Mammary epithelial cell (primary cell): ENCODE data around the gene SPTBN1.
"Not testable (repeated sequence)": the region's sequence is repeated elsewhere in the genome, so short reads cannot be mapped to it uniquely, and the experiment has no call there.

Experiments used
- CTCF ChIP-seq, 2 donors: IDR thresholded peaks in 1 of 2; conservative IDR thresholded peaks in 1 of 2; 2 replicates each; pipeline ENCODE4 v1.5.1; 2011 to 2012; ENCODE audit warnings: inconsistent platforms in 2 of 2, low read length in 2 of 2, mild to moderate bottlenecking in 2 of 2, control low read depth in 1 of 2, low read depth in 1 of 2; ENCODE audit not compliant: insufficient read depth in 1 of 2; ENCODE audit errors: extremely low read depth in 1 of 2
- EZH2 ChIP-seq: IDR thresholded peaks from 2 replicates; pipeline ENCODE4 v1.6.1; 2012; ENCODE audit warnings: low read length, inconsistent platforms, borderline replicate concordance

DNA sequence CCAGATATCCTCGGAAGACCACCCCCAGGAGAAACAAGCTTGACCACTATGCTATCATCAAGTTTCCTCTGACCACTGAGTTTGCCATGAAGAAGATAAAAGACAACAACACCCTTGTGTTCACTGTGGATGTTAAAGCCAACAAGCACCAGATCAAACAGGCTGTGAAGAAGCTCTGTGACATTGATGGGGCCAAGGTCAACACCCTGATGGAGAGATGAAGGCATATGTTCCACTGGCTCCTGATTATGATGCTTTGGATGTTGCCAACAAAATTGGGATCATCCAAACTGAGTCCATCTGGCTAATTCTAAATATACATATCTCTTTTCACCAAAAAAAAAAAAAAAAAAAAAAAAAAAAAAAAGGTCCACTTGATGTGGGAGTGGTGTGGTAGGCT, 73.4 kb downstream of the SPTBN1 start:
- not testable (repeated sequence) for TF ChIP-seq CTCF (conservative IDR thresholded peaks at IDR 0.05 in 1 of 2, IDR thresholded peaks at IDR 0.05 in 1 of 2; ENCODE audit: extremely low read depth in 1 of 2, insufficient read depth in 1 of 2, low read depth in 1 of 2, low read length in 2 of 2); EZH2
